ENCODE data around the gene OBP2B.
"Not testable (repeated sequence)": the region's sequence is repeated elsewhere in the genome, so short reads cannot be mapped to it uniquely, and the experiment has no call there.

Gene OBP2B, protein sequence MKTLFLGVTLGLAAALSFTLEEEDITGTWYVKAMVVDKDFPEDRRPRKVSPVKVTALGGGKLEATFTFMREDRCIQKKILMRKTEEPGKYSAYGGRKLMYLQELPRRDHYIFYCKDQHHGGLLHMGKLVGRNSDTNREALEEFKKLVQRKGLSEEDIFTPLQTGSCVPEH

DNA sequence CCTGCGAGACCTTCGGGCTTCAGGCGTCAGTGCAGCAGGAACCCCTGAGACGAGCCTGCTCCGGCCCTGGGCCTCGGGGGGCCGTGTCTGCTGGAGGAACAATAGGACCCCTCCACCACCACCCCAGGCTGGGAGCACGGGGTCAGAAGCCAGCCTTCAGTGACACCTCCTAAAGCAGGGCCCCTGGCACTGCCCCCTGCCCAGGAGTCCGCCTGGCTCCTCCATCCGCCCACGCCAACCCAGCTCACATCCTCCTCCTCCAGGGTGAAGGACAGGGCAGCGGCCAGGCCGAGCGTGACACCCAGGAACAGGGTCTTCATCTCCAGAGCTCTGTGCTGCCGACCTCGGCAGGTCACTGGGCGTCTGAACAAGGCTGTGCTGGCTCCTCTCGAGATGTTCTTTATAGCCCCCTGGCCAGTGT, at the start of gene OBP2B:
Gene OBP2B (minus strand): TSS at position 371 of the 421 bp plus-strand sequence. CDS start 51 bp downstream, at position 320.
- H3K4me3 ChIP-seq; H3K9me3 ChIP-seq (ENCODE audit: low read depth, low read length); H3K9ac ChIP-seq (ENCODE audit: insufficient read length); H3K27ac ChIP-seq; H3K36me3 ChIP-seq (ENCODE audit: insufficient read depth, low read length); DNase-seq (ENCODE audit: low read depth, low spot score): not testable (repeated sequence)

DNA sequence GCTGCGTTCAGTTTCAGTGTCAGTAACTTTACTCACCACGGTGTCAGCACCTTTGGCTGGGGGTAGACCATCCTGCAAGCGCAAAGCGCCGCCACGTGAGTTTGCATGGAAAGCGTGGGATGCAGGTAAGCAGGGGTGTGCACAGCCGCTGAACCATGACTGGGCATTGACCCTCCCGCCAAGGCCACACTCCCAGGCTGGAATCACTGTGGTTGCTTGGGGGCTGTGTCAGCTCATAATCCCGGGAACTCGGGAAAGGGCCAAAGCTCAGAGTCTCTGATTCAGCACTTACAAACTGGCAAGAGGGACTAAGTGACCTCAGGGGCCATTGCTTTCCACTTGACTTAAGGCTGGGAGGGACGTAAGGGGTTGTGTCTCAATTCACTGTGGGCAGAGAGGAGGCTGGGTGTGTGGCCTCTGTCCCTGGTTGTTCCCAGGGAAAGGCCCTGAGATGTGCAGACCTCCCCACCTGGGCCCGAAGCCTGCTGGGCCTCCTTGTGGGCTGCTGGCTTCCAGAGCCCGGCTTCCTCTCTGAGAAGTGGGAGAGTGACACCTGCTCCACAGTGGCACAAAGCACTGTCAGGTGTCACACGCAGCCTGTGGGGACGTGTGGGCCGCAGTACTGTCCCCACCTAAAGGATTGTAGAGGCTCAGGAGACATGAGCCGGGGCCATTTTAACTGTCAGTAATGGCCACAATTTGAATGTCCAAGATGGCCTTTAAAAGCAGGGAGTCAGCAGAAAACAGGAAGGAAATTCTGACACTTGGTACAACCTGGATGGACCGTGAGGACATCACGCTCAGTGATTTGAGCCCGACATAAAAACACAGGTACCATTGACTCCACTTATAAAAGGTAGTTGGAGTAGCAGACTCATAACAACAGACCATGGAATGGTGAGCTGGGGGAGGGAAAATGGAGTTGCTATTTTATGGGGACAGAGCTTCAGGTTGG, 49.3 kb upstream of the OBP2B start:
- no peak overlapping the region for H3K4me3 ChIP-seq
- H3K27ac ChIP-seq = no peak overlapping the region
- H3K9me3 ChIP-seq (ENCODE audit: low read depth, low read length) = no peaks in the 10 kb centered on the region
- TF ChIP-seq EZH2 (IDR thresholded peaks at IDR 0.05) = no peak
- no peak for TF ChIP-seq POLR2AphosphoS5 (IDR thresholded peaks at IDR 0.05; ENCODE audit: borderline replicate concordance, low read depth, low read length)
- no peak for TF ChIP-seq FOXP2 (optimal IDR thresholded peaks at IDR 0.05; ENCODE audit: control extremely low read depth, extremely low read length, insufficient read depth)
- no peaks in the 10 kb centered on the region for H3K36me3 ChIP-seq (ENCODE audit: insufficient read depth, low read length)
- no peak for DNase-seq (ENCODE audit: low read depth, low spot score)
- no peak overlapping the region for H3K9ac ChIP-seq (ENCODE audit: insufficient read length)

DNA sequence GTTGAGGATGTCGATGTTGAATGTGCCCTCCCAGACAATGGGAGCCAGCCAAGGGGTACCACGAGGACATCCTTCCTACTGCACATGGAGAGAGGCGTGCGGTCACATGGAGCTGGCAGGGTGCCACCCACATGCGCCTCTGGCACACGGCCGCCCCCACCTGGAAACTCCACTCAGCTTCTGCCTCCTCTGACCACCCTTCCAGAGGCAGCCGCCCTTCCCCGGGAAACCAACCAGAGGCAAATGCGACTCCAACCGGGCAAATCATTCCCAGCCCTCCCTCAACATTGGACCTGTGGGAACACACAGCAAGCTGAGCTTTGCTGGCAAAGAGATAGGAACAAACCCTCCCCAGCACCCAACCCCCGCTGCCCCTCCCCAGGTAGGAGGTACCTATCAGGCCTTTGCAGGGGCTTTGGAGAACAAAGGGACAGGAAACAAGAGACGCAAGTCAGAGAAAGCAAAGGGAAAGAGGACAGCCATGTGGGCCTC, 48.5 kb upstream of the OBP2B start:
- H3K27ac ChIP-seq = no peak overlapping the region
- no peak for TF ChIP-seq POLR2AphosphoS5 (IDR thresholded peaks at IDR 0.05; ENCODE audit: borderline replicate concordance, low read depth, low read length)
- TF ChIP-seq EZH2 (IDR thresholded peaks at IDR 0.05) = no peak
- TF ChIP-seq FOXP2 (optimal IDR thresholded peaks at IDR 0.05; ENCODE audit: control extremely low read depth, extremely low read length, insufficient read depth) = no peak
- H3K9ac ChIP-seq (ENCODE audit: insufficient read length) = no peak overlapping the region
- no peak for DNase-seq (ENCODE audit: low read depth, low spot score)
- no peak overlapping the region for H3K4me3 ChIP-seq
- no peaks in the 10 kb centered on the region for H3K9me3 ChIP-seq (ENCODE audit: low read depth, low read length)
- H3K36me3 ChIP-seq (ENCODE audit: insufficient read depth, low read length) = no peaks in the 10 kb centered on the region

DNA sequence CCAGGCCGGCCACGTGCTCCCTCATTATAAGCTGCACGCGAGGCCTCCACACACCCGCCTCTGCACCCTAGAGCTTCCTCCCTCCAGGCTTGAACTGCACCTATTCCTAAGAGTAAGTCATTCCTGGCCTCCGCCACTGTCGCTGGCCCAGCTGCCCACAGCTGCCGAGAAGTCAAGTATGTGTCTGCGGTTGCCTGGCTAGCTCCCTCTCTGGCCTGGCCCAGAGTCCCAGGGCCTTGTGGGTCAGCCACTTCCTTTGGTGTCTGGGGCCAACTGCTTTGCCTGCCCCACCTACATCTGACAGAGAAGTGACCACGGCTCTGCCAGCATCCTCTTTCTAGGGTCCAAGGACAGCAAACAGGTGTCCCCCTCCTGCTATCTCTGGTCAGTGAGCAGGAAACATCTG, 47.6 kb upstream of the OBP2B start:
- Histone ChIP-seq H3K27ac (no peak overlapping the region), H3K9me3 (ENCODE audit: low read depth, low read length) (no peaks in the 10 kb centered on the region), H3K4me3 (no peak overlapping the region), H3K36me3 (ENCODE audit: insufficient read depth, low read length) (no peaks in the 10 kb centered on the region), H3K9ac (ENCODE audit: insufficient read length) (no peak overlapping the region)
- DNase-seq (ENCODE audit: low read depth, low spot score) = no peak
- TF ChIP-seq POLR2AphosphoS5 (IDR thresholded peaks at IDR 0.05; ENCODE audit: borderline replicate concordance, low read depth, low read length) (no peak), FOXP2 (optimal IDR thresholded peaks at IDR 0.05; ENCODE audit: control extremely low read depth, extremely low read length, insufficient read depth) (no peak), EZH2 (IDR thresholded peaks at IDR 0.05) (no peak)

DNA sequence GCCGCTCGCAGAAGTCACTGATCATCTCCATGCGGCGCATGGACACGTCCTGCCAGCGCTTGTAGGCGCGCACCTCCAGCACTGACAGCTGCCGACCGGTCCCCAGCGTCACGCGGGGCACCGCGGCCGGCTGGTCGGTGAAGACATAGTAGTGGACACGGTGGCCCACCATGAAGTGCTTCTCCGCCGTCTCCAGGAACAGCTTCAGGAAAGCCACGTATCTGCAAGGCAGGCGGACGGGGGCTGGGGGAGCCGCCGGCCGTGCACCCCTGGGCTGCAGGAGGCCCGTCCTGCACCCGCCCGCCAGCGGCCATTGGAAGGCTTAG, 47.0 kb upstream of the OBP2B start:
- no peak for TF ChIP-seq POLR2AphosphoS5 (IDR thresholded peaks at IDR 0.05; ENCODE audit: borderline replicate concordance, low read depth, low read length)
- no peak for TF ChIP-seq EZH2 (IDR thresholded peaks at IDR 0.05)
- no peak for TF ChIP-seq FOXP2 (optimal IDR thresholded peaks at IDR 0.05; ENCODE audit: control extremely low read depth, extremely low read length, insufficient read depth)
- H3K36me3 ChIP-seq (ENCODE audit: insufficient read depth, low read length) = no peaks in the 10 kb centered on the region
- H3K9ac ChIP-seq (ENCODE audit: insufficient read length) = no peak overlapping the region
- H3K9me3 ChIP-seq (ENCODE audit: low read depth, low read length) = no peaks in the 10 kb centered on the region
- H3K27ac ChIP-seq = no peak overlapping the region
- no peak overlapping the region for H3K4me3 ChIP-seq
- no peak for DNase-seq (ENCODE audit: low read depth, low spot score)

DNA sequence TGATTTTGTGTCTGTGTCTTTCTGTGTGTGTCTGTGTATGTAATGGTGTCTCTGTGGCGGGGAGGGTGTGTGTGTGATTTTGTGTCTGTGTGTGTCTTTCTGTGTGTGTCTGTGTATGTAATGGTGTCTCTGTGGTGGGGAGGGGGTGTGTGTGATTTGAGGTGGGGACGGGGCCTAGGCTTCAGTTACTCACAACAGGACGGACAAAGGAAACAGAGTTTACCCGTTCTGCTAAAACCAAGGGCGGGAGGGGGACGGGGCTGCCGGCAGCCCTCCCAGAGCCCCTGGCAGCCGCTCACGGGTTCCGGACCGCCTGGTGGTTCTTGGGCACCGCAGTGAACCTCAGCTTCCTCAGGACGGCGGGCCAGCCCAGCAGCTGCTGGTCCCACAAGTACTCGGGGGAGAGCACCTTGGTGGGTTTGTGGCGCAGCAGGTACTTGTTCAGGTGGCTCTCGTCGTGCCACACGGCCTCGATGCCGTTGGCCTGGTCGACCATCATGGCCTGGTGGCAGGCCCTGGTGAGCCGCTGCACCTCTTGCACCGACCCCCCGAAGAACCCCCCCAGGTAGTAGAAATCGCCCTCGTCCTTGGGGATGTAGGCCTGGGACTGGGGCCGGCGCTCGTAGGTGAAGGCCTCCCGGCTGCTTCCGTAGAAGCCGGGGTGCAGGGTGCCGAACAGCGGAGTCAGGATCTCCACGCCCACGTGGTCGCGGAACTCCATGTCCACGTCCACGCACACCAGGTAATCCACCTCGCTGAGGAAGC, 46.5 kb upstream of the OBP2B start:
- no peak overlapping the region for H3K4me3 ChIP-seq
- H3K36me3 ChIP-seq (ENCODE audit: insufficient read depth, low read length) = no peaks in the 10 kb centered on the region
- TF ChIP-seq EZH2 (IDR thresholded peaks at IDR 0.05) = no peak
- TF ChIP-seq FOXP2 (optimal IDR thresholded peaks at IDR 0.05; ENCODE audit: control extremely low read depth, extremely low read length, insufficient read depth) = no peak
- TF ChIP-seq POLR2AphosphoS5 (IDR thresholded peaks at IDR 0.05; ENCODE audit: borderline replicate concordance, low read depth, low read length) = no peak
- H3K9me3 ChIP-seq (ENCODE audit: low read depth, low read length) = no peaks in the 10 kb centered on the region
- H3K27ac ChIP-seq = no peak overlapping the region
- DNase-seq (ENCODE audit: low read depth, low spot score) = no peak
- no peak overlapping the region for H3K9ac ChIP-seq (ENCODE audit: insufficient read length)

DNA sequence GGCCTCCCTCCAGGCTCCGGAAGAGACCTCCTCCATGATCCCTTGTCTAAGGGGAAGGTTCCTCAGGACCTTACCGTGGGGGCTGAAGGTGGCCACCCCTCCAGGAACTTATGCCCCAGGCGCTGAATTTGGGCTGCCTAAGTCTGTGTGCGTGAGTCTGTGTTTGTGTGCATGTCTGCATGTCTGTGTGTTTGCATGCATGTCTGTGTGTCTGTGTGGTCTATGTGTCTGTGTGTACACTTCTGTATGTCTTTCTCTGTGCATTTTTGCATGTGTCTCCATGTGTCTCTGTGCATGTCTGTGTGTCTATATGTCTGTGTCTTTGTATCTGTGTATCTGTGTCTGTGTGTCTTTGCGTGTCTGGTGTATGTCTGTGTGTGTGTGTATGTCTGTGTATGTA, 45.4 kb upstream of the OBP2B start:
- Histone ChIP-seq H3K4me3 (no peak overlapping the region), H3K9me3 (ENCODE audit: low read depth, low read length) (no peaks in the 10 kb centered on the region), H3K27ac (no peak overlapping the region), H3K9ac (ENCODE audit: insufficient read length) (no peak overlapping the region), H3K36me3 (ENCODE audit: insufficient read depth, low read length) (no peaks in the 10 kb centered on the region)
- DNase-seq (ENCODE audit: low read depth, low spot score) = no peak
- TF ChIP-seq FOXP2 (optimal IDR thresholded peaks at IDR 0.05; ENCODE audit: control extremely low read depth, extremely low read length, insufficient read depth) (no peak), POLR2AphosphoS5 (IDR thresholded peaks at IDR 0.05; ENCODE audit: borderline replicate concordance, low read depth, low read length) (no peak), EZH2 (IDR thresholded peaks at IDR 0.05) (no peak)

DNA sequence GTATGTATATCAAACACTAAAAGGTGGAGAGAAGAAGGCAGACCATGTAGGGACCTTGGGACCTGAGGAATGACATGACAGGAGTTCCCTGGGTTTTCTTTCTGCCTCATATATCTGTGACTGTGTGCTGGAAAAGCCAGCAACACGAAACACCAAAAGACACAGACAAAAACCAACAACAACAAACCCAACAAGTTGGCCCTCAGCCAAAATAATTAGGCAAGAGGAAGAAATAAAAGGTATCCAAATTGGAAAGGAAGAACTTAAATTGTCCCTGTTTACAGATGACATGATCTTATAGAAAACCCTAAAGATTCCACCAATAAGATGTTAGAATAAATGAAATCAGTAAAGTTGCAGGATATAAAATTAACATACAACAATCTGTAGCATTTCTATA, 44.2 kb upstream of the OBP2B start:
- Histone ChIP-seq H3K4me3 (no peak overlapping the region), H3K27ac (no peak overlapping the region), H3K36me3 (ENCODE audit: insufficient read depth, low read length) (no peaks in the 10 kb centered on the region), H3K9ac (ENCODE audit: insufficient read length) (no peak overlapping the region), H3K9me3 (ENCODE audit: low read depth, low read length) (no peaks in the 10 kb centered on the region)
- no peak for DNase-seq (ENCODE audit: low read depth, low spot score)
- TF ChIP-seq FOXP2 (optimal IDR thresholded peaks at IDR 0.05; ENCODE audit: control extremely low read depth, extremely low read length, insufficient read depth) (no peak), POLR2AphosphoS5 (IDR thresholded peaks at IDR 0.05; ENCODE audit: borderline replicate concordance, low read depth, low read length) (no peak), EZH2 (IDR thresholded peaks at IDR 0.05) (no peak)
